ENCODE results near the gene SRCAP.
"Not testable (repeated sequence)": the region's sequence is repeated elsewhere in the genome, so short reads cannot be mapped to it uniquely, and the experiment has no call there.

The SRCAP gene

DNA sequence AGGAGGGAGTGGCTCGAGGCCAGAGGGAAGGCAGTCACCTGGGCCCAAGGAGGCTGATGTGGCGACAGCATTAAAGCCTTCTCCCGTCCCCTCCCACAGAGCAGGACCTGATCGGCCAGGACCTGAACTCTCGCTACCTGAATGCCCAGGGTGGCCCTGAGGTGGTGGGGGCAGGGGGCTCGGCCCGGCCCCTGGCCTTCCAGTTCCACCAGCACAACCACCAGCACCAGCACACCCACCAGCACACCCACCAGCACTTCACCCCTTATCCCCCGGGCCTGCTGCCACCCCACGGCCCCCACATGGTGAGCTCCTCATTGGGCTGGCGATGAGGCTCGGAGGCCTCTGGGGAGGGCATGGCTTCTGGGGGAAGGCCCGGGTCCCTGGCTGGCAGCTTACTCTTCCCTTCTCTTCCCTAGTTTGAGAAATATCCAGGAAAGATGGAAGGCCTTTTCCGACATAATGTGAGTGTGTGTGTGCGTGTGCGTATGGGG lies 34.3 kb upstream of the SRCAP start:
- no peak for DNase-seq

DNA sequence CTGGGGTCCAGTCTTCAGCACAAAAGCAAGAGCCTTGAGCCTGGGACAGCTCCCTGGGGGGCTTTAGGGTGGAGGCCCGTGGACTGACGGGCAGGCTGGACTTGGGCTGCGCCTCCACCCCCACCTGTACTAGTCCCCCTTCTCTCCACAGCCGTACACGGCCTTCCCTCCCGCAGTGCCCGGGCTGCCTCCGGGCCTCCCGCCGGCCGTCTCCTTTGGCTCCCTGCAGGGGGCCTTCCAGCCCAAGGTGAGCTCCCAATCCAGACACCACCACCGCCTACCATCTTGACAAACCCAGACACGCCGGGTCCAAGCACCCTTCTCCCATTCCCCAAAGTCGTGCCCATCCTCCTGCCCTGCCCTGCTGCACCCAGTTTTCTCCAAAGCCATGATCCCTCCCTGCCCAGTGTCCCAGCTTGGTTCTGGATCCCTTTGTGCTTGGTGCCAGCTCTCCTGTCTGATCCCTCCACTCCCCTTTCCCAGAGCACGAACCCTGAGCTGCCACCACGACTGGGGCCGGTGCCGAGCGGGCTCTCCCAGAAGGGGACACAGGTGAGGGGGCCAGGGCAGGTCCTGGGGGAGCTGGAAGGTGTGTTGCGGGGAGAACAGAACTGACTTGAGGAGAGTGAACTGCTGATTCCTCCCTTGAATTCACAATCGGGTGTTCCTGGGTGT lies 33.7 kb upstream of the SRCAP start:
- DNase-seq = no peak

DNA sequence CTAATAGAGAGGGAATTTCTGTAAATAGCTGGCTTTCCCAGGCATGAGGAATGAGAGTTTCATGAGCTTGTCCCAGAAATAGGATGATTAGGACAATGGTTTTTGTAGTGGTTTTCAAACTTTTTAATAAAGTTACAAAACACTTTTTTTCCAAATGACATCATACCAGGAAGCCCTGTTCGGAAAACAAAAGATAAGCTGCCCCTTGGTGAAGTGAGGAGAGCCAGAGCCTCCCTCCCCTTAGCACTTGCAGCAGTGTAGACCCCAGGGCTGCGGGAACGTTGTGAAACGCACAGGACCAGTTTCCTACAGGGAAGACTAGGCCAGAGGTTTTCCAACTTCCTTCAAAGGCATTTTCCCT lies 33.2 kb upstream of the SRCAP start:
- DNase-seq = no peak

DNA sequence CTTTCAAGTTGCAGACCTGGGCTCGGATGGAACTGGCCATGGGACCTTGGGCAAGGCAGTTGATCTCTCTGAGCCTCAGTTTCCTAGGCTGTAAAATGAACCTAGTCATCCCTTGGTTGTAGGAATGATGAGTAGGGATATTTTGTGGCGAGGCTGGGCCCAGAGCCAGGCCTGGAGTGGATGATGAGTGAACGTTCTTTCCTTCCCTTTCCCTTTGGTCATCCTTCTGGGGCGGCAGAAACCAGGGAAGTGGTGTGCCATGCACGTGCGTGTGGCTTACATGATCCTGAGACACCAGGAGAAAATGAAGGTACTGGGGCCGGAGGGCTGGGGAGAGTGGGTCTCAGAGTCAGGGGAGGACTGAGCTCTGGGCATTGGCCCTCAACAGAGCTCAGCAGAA lies 32.3 kb upstream of the SRCAP start:
- DNase-seq = no peak

DNA sequence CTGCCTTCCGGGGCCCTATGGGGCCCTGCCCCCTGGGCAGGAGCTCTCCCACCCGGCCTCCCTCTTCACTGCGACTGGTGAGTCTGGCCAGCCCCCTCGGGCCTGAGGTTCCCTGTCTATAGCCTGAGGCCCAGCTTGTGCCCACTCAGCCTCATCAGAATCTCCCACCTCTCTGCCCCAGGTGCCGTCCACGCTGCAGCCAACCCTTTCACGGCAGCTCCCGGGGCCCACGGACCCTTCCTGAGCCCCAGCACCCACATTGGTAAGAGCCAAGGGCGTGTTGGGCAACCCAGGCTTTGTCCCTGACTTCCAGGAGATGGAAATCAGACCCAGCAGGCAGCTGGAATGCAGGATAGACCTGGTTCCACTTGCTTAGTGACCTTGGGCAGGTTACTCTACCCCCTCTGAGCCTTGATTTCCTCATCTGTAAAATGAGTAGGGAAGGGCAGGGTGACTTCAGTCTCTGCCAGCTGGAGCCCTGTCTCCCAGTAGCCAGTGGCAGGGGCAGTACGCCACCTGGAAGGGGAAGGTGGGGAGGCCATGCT lies 31.5 kb upstream of the SRCAP start:
- DNase-seq = no peak

DNA sequence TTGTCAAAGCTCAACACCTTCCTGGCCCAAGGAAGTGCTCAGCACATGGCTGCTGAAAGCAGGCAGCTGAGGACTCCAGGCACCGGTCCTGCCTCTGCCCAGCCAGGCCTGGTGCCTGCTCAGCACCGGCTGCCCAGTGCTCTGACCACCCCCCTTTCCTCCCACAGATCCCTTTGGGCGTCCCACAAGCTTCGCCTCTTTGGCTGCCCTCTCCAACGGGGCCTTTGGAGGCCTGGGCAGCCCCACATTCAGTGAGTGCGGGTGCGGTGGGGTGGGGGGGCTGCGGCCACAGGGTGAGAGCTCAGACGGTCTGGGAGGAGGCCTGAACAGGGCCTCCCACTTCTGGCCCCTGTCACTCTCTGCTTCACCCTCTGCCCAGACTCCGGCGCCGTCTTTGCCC lies 30.6 kb upstream of the SRCAP start:
- no peak for DNase-seq

DNA sequence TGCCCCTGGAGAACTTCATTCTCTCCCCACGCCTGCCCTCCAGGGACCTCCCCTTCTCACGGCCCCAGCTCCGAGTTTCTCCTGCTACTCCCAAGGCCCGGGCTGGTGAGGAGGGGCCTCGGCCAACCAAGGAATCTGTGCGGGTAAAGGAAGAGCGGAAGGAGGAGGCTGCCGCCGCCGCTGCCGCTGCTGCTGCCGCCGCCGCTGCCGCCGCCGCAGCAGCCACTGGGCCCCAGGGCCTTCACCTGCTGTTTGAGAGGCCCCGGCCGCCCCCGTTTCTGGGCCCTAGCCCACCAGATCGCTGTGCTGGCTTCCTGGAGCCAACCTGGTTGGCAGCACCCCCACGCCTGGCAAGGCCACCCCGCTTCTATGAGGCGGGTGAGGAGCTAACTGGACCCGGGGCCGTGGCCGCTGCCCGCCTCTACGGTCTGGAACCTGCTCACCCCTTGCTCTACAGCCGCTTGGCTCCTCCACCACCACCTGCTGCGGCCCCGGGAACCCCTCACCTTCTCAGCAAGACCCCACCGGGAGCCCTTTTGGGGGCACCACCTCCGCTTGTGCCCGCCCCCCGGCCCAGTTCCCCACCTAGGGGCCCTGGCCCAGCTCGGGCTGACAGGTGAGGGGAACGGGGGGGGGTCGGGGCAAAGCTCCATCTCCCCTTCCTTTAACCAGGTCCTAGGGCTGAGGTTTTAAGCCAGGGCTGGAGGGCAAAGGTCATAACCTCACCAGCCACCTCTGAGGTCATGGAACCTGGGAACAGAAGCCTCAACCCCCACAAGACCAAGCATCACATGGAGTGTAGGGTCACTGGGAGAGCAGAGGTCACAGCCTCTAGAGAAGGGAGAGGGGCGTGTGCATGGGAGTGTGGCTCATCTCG lies 29.7 kb upstream of the SRCAP start:
- DNase-seq = no peak

DNA sequence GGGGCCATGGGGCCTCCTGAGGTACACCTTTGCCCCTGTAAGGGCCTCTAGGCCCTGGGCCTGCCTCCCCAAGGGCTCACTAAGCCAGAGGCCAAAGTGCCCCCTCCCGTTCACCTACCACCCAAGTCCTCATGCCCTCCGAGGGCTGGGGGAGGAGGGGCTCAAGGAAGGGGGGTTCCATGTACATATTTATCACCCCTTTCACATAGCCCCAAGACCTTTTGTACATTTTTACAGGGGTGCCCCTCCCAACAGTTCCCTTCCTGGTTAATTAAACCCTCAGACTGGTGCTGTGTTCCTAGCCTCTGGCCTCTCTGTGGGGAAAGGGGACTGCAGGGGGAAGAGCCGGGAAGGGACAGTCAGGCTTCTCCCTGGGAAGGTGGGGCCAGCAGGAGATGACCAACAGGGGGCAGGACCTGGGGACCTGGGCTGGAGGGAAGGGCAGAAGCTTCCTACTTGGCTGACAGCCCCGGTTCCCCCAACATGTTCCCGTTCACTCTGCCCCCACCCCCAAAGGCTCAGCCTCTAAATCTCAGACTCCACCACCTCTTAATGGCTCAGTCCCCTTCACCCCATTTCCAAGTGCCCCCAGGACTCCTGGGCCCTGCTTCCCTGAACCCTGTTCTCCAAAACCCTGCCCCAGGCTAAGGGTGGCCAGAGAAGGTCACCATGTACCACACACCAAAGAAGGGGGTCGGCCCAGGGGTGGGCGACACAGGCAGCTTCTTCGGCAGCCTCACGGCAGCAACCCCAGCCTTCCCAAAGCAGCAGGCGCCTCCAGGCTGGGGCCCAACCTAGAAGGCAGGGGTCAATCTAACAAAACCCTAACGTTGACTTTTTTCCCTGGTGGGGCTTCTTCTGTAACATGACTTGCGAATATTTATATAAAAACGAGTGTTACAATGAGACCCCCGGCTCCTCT lies 28.8 kb upstream of the SRCAP start:
- DNase-seq = no peak

DNA sequence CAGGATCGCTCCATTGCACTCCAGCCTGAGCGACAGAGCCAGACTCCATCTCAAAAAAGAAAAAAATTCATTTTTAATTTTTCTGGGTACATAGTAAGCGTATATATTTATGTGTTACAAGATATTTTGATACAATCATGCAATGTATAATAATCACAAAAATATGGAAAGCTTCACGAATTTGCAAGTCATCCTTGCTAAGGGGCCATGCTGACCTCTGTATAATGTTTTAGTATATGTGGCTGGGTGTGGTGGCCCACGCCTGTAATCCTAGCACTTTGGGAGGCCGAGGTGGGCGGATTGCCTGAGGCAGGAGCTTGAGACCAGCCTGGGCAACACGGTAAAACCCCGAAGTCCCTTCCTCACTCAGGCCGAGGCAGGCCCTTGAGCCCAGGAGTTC lies 23.8 kb upstream of the SRCAP start:
- no peak for DNase-seq

DNA sequence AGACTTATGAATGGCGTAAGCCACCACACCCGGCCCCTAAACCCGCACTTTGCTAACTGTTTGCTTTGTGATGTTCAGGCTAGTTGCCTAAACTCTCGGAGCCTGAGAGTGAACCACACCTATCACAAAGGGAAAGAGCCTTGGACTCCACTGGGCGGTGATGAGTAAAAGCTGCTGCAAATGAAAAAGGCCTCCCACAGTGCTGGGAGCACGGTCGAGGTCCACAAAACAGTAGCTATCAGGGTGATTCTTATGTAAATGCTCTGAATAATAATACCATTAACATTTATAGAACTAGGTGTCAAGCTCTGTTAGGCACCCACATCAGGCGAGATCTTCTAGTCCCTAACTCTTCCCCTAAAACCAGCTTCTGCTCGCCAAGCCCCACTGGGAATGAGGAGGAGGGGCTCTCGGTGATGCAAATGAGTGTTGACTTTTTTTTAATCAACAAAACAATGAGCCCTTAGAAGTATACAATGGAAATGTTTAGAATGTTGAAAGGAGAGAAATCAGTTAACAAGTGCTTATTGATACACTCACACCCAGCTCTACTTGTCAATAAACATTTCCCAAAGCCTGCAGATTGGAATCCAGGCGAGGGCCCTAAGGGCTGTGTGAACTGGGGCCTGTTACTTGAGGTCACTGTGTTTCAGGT lies 20.9 kb upstream of the SRCAP start:
- no peak for DNase-seq

DNA sequence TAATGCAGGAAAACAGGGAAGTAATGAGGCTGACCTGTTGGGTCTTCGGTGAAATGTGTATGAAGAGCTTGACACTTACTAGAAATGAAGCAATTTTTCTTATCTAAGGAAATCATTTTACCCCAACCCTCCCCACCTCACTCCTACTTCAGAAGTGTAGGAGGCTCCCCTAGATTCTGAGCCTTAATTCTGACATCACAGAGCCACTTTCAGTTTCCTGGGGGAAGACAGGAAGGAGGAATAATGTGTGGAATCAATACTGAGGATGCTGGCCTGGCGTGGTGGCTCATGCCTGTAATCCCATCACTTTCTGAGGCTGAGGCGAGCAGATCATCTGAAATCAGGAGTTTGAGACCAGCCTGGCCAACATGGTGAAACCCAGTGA lies 20.4 kb upstream of the SRCAP start:
- DNase-seq = no peak

DNA sequence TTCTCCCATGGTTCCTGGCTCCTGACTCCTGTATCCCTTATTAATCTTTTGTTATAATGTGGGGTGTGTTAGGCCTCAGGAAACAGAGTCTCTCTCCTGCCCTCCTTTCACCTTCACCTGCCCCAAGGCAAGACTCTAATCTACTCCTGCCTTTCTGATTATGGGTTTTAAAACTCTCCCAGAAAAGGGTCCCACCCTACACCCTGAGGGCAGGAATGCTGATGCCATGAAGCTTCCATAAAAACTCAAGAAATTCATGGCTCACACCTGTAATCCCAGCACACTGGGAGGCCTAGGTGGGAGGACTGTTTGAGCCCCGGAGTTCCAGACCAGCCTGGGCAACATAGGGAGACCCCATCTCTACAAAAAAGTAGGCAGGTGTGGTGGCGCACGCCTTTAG lies 18.6 kb upstream of the SRCAP start:
- no peak for DNase-seq

DNA sequence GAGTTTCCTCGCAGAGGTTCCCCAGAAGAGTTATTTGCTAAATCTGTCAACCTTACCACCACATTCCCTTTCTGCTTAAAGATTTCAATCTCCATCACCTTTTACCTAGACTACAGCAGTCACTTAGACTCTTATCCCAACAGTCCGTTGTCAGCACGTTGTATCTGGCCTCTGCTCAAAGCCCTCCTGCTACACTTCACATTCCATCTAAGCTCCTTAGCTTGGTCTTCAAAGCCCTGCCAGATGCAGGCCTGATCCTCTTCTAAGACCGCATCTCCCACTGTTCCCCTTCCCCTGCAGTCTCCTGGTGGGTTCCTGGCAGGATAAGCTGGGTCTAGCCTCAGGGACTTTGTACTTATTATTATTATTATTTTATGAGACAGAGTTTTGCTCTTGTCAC lies 10.3 kb upstream of the SRCAP start:
- DNase-seq = no peak

DNA sequence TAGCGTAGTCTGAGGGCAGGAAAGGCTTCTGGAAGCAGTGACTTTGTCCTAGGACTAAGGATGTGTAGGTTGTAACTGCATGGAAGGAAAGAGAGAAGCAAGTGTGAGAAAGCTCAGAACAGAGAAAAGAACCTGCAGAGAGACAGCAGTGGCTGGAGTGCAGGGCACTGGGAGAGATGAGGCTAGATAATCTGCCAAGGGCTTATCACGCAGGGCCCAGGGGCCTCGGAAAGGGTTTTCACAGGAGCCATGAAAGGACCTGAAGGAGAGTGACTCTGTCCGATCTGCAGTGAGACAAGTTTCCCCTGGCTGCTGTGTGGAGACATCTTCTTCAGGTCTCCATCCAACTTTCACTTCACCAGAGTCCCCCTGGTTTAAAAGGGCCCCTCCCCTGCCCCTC lies 7.1 kb upstream of the SRCAP start:
- no peak for DNase-seq

DNA sequence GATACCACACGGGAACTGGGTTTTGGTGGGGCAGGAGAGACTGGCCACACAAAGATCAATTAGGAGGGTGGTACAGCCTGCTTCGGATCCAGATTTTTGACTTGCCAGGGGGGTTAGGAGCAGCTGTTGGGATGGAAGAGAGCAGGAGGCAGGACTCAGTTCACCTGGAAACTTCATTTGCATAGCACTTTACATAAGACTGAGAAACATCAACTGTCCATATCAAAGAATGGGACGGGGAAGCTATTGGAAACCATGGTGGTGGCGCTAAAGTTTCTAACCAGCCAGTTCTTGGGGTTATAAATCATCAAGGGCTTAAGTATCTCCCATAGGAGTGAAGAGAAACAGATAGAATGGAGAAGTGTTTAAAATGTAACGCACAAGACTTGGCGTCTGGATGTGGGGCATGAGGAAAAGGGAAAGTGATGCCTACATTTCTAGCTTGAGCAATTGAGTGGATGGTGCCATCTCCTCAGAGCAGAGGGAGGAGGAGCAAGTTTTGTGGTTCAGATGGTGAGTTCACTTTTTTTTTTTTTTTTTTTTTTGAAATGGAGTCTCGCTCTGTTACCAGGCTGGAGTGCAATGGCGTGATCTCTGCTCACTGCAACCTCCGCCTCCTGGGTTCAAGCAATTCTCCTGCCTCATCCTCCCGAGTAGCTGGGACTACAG lies 6.4 kb upstream of the SRCAP start:
- no peak for DNase-seq

DNA sequence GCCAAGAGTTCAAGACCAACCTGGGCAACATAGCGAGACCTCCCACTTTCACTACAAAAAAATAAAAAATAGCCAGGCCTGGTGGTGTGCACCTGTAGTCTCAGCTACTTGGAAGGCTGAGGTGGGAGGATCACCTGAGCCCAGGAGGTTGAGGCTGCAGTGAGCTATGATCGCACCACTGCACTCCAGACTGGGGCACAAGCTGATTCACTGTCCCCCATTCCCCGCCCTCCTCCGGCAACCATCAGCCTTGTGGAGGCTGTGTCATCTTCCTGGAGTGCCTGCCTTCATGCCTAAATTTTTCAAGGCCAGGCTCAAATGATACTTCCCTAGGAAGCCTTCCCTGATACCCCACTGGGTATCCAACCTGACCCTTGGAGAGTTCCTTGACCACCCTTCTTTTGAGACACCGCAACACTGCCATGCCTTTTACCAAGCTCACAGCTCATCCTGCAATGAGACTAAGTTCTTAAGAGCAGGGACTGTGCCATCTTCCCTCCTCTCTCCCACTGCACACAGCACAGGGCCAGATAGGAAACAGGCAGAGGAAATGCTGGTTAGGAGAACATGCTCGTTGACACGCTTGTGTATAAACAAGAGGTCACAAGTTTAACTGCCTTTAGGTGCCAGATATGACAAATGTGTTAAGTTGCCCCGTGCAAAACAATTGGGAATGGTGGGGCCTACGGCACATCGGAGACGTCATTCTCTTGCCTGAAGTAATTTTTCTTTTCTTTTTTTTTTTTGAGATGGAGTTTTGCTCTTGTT lies 3.9 kb upstream of the SRCAP start:
- DNase-seq = no peak

DNA sequence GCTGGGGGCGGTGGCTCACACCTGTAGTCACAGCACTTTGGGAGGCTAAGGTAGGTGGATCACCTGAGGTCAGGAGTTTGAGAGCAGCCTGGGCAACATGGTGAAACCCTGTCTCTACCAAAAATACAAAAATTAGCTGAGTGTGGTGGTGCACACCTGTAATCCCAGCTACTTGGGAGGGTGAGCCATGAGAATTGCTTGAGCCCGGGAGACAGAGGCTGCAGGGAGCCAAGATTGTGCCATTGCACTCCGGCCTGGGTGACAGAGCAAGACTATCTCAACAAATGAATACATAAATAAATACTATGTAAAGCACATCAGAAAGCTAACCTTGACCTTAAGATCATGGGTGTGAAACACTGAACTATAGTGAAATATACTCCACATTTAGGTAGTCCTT lies 2.3 kb upstream of the SRCAP start:
- not testable (repeated sequence) for DNase-seq

DNA sequence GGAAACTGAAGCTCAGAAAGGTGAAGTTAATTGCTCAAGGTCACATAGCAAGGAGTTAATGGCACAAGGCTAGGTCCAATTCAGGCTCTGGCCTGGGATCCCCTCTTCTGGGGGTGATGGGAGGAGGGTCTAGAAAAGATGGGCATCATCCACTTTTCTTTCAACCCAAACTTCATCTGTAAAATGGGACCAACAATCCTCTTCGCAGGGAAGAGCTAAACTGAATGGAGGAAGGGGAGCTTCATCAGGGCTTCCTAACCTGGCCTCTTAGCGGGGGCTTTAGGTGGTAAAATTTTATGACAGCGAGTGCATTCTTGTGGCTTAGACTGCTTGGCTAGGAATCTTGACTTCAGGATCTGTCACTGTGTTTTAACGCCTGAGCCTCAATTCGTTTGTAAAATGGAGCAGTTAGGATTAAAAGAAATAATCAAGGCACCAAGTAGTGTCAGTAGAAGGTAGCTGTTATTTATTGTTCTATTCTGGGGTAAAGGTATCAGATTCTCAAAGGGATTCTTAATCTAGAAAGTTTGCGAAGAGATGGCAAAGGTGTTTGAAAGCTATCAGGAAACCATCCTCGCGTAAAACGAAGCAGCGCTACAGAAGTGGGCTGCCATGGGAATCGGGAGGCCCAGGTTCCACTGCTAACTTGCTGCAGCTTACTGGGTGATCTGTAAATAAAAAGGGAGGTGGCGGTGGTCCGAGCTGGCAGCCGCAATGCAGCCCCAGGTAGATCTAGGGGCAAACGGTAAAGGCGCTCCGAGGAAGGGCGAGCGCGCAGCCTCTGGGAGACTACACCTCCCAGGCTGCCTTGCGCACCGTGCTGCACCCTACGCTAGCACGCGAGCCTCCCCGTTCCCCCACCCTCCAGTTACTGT lies 1.5 kb upstream of the SRCAP start:
- peak in 1 of 2 experiments; percentile 98 for DNase-seq

DNA sequence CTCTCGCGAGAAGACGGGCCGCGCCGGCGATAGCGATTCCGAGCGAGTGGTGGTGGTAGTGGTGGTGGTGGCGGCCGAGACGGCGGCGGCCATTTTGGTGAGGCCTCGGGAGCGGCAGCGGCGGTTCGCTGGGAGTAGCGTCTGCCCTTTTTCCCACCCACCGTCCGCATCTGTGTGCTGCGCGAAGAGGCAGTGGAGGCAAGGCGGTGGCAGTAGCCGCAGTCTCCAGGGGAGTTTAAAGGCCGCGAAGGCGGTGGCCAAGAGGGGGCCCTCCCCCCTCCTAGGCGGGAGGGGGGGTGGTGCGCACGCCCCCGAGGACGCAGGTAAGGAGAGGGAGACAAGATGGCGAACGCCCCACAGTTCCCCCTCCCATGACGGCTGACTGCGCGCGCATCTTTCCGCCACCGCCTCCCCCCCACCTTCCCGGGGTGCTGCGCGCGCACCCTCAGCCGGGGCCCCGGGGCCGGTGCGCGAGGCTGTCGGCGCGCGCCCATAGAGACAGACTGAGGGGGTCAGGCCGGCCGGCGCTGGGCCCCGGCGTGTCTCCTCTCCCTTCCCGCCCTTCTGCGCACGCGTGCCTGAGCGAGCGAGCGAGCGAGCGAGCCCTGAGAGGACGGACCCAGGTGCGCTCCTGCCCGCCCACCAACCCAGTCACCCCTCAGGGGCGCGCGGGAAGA lies 694 bp upstream of the SRCAP start:
- peak; percentile 87 to 98 for DNase-seq

Data from SHP77 (cell line).